ENCODE results near the gene PPP5C. TPM values are rescaled to one million over a fixed set of nuclear protein-coding genes. Genes with fewer than 3 reads are reported as not detected.

The PPP5C gene
- total RNA-seq, 2 experiments from 2014 or later, result 108 to 111 TPM

- intact Hi-C loops (cut with micrococcal nuclease), result no loop called here
- H3K9me3 Mint-ChIP-seq, result no peaks in the 10 kb centered on the region
- peaks cover 61% of the 10 kb centered on the region for H3K36me3 Mint-ChIP-seq (ENCODE audit: low read depth)
- POLR2A ChIA-PET, result interaction anchor here (0.8 to 1.0 kb wide), 2 partner anchors 36 to 83 kb away, joined by 3 to 4 read pairs; no protein-coding TSS in a partner anchor
- no peaks in the 10 kb centered on the region for H3K27me3 Mint-ChIP-seq
- no peak for DNase-seq
- no peaks in the 10 kb centered on the region for H3K4me1 Mint-ChIP-seq (ENCODE audit: low read depth)
- CTCF ChIA-PET, result interaction anchor here (3.7 kb wide), 1 partner anchor 8 kb away, joined by 23 read pairs; no protein-coding TSS in a partner anchor
- ATAC-seq, result no peak
- H3K27ac Mint-ChIP-seq, result no peak overlapping the region
- TF ChIP-seq CTCF (IDR thresholded peaks at IDR 0.05), result no peak
- no peak overlapping the region for H3K4me3 Mint-ChIP-seq
Observed at GRCh38 chr19:46386996-46387712, 40.3 kb downstream of the PPP5C start.

GRCh38 chr19:46387713-46388130 is 40.8 kb downstream of the PPP5C start:
- no peak overlapping the region for H3K27ac Mint-ChIP-seq
- H3K4me1 Mint-ChIP-seq (ENCODE audit: low read depth), result peaks cover 3% of the 10 kb centered on the region
- no peaks in the 10 kb centered on the region for H3K27me3 Mint-ChIP-seq
- no peak overlapping the region for H3K4me3 Mint-ChIP-seq
- H3K36me3 Mint-ChIP-seq (ENCODE audit: low read depth), result peaks cover 57% of the 10 kb centered on the region
- TF ChIP-seq CTCF (IDR thresholded peaks at IDR 0.05), result no peak
- DNase-seq, result no peak
- H3K9me3 Mint-ChIP-seq, result no peaks in the 10 kb centered on the region
- intact Hi-C loops (cut with micrococcal nuclease), result no loop called here
- ChIA-PET CTCF (interaction anchor here (3.7 kb wide), 1 partner anchor 8 kb away, joined by 23 read pairs; no protein-coding TSS in a partner anchor), POLR2A (no interaction called here)
- no peak for ATAC-seq

GRCh38 chr19:46388311-46389095 is 41.6 kb downstream of the PPP5C start:
- intact Hi-C loops (cut with micrococcal nuclease), result no loop called here

GRCh38 chr19:46390121-46390858 is 43.4 kb downstream of the PPP5C start:
- H3K4me3 Mint-ChIP-seq, result no peak overlapping the region
- ATAC-seq, result no peak
- CTCF ChIA-PET, result interaction anchor here (1.1 kb wide), 1 partner anchor 9 kb away, joined by 3 read pairs; no protein-coding TSS in a partner anchor

More at GRCh38 chr19:46388311-46389095, 41.6 kb downstream of the PPP5C start:
- H3K4me1 Mint-ChIP-seq (ENCODE audit: low read depth), result peaks cover 4% of the 10 kb centered on the region
- DNase-seq, result no peak
- H3K36me3 Mint-ChIP-seq (ENCODE audit: low read depth), result peaks cover 56% of the 10 kb centered on the region
- no peak for ATAC-seq
- H3K4me3 Mint-ChIP-seq, result no peak overlapping the region
- TF ChIP-seq CTCF (IDR thresholded peaks at IDR 0.05), result no peak
- ChIA-PET CTCF (interaction anchor here (1.2 to 3.7 kb wide), 2 partner anchors 7 to 14 kb away, joined by 3 to 23 read pairs; no protein-coding TSS in a partner anchor), POLR2A (no interaction called here)
- no peaks in the 10 kb centered on the region for H3K9me3 Mint-ChIP-seq
- H3K27ac Mint-ChIP-seq, result no peak overlapping the region
- no peaks in the 10 kb centered on the region for H3K27me3 Mint-ChIP-seq

More at GRCh38 chr19:46390121-46390858, 43.4 kb downstream of the PPP5C start:
- intact Hi-C loops (cut with micrococcal nuclease), result no loop called here
- TF ChIP-seq CTCF (IDR thresholded peaks at IDR 0.05), result no peak
- H3K9me3 Mint-ChIP-seq, result no peaks in the 10 kb centered on the region
- H3K36me3 Mint-ChIP-seq (ENCODE audit: low read depth), result peaks cover 43% of the 10 kb centered on the region
- POLR2A ChIA-PET, result interaction anchor here (1.3 kb wide), 1 partner anchor 20 kb away, joined by 4 read pairs; no protein-coding TSS in a partner anchor
- H3K27me3 Mint-ChIP-seq, result no peaks in the 10 kb centered on the region
- no peak overlapping the region for H3K27ac Mint-ChIP-seq
- no peak for DNase-seq
- peaks cover 8% of the 10 kb centered on the region for H3K4me1 Mint-ChIP-seq (ENCODE audit: low read depth)
